ENCODE data around the gene TEKTIP1.

Gene TEKTIP1

GRCh38 chr19:3554254-3555083, 15.5 kb downstream of the TEKTIP1 start:
- H3K4me3 ChIP-seq (ENCODE audit: control insufficient read depth, low read depth, low read length): no peak overlapping the region
- no peak for DNase-seq (ENCODE audit: low read depth)
- TF ChIP-seq CTCF (conservative IDR thresholded peaks at IDR 0.05; ENCODE audit: control insufficient read depth, insufficient read depth, low read depth, low read length): no peak

GRCh38 chr19:3555653-3556422, 16.9 kb downstream of the TEKTIP1 start:
- no peak for TF ChIP-seq CTCF (conservative IDR thresholded peaks at IDR 0.05; ENCODE audit: control insufficient read depth, insufficient read depth, low read depth, low read length)
- peak overlapping the region; percentile 72 for H3K4me3 ChIP-seq (ENCODE audit: control insufficient read depth, low read depth, low read length)
- DNase-seq (ENCODE audit: low read depth): no peak

GRCh38 chr19:3556423-3556977, 17.5 kb downstream of the TEKTIP1 start:
- no peak for TF ChIP-seq CTCF (conservative IDR thresholded peaks at IDR 0.05; ENCODE audit: control insufficient read depth, insufficient read depth, low read depth, low read length)
- H3K4me3 ChIP-seq (ENCODE audit: control insufficient read depth, low read depth, low read length): peak overlapping the region; percentile 72
- DNase-seq (ENCODE audit: low read depth): no peak

GRCh38 chr19:3556978-3557460, 18.0 kb downstream of the TEKTIP1 start:
- H3K4me3 ChIP-seq (ENCODE audit: control insufficient read depth, low read depth, low read length): peak overlapping the region; percentile 72
- no peak for DNase-seq (ENCODE audit: low read depth)
- TF ChIP-seq CTCF (conservative IDR thresholded peaks at IDR 0.05; ENCODE audit: control insufficient read depth, insufficient read depth, low read depth, low read length): no peak

GRCh38 chr19:3557461-3558248, 18.7 kb downstream of the TEKTIP1 start, which contains the start of gene MFSD12:
MFSD12 (minus strand) TSS chr19:3557586; CDS start chr19:3557403, 183 bp downstream.
- peak; percentile 91 for DNase-seq (ENCODE audit: low read depth)
- H3K4me3 ChIP-seq (ENCODE audit: control insufficient read depth, low read depth, low read length): peak within 1 kb of the TSS; percentile 72
- TF ChIP-seq CTCF (conservative IDR thresholded peaks at IDR 0.05; ENCODE audit: control insufficient read depth, insufficient read depth, low read depth, low read length): no peak

Measured in fibroblast of mammary gland (primary cell).